ENCODE results near the gene NHSL2. TPM values are rescaled to one million over a fixed set of nuclear protein-coding genes. Genes with fewer than 3 reads are reported as not detected.

NHSL2 gene
- total RNA-seq, 1 donor from 2014 or later: 0.07 TPM

DNA sequence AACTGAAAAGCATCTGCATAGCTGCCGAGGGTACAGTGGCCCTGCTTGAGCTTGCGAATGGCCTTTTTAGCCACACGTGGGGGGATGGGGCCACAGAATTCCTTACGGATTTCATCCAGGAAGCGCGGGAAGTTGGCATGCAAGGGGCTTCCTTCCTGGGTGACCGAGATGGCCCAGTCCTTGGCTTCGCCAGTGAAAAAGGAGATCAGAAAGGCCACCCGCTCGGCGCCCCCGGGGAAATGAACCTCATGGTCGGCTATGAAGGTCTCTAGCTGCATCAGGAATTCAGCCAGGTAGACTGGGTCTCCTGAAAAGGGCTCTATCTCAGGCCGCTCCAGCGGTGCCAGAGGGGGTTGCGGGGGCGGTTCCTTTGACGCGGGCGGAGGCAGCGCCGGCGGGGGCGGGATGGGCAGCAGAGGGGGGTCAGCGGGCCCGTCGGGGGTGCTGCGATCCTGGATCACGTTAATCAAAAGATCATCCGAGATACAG is 220.2 kb downstream of the NHSL2 start:
- peaks cover 8% of the 10 kb centered on the region for H3K4me1 Mint-ChIP-seq
- H3K9me3 Mint-ChIP-seq: no peaks in the 10 kb centered on the region
- H3K27ac Mint-ChIP-seq: no peak overlapping the region
- H3K36me3 Mint-ChIP-seq (ENCODE audit: low read depth): no peaks in the 10 kb centered on the region
- intact Hi-C loops (cut with micrococcal nuclease): loop anchor here (1.0 kb wide), 1 partner anchor 146 kb away; the partner anchor contains the start of gene RPS4X
- no peak for DNase-seq
- H3K4me3 Mint-ChIP-seq: no peak overlapping the region
- H3K27me3 Mint-ChIP-seq: peaks cover 64% of the 10 kb centered on the region

DNA sequence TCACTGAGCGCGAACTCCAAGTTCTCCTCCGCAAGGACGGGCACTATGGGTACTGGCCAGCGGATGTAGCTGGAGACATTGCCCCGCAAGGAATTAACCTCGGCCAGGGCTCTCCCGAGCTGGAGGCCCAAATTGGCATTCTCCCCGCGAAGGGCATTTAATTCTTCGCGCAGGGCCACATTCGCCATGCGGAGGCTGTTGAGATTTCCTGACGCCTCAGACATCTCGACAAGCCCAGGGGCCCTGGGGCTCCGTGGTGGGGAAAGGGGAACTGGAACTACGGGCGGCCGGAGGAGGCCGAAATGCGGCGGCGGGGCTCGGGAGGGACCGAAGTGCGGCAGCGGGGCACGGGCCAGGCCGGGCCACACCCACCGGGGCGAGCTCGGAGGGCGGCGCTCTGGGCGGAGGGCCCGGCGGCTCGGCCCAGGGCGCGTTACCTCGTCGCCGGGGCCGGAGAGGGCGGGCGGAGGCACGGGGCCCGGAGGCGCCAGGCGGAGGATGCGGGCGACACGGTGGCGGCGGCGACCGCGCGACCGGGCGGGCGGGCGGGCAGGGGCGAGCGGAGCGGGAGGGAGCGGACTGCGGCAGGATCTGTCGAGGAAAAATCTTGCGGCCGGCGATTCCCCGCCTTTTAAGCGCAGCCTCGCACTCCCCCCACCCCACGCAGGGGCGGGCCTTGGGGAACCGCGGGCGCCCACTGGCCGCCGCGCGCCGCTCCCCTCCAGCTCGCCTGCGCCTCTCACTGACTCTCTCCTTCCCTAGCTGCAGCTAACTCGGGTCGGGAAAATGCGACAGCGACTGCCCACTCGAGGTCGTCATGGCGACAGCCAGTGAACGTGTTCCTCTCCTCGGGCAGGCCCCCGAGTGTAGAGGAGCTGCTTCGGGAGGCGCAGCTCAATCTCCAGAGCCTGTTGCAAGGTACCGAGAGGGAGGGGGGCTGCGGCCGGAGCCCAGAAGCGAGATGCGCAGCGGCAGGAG is 221.0 kb downstream of the NHSL2 start, which contains the start of gene RTL5:
Gene RTL5, minus strand, starts transcription at position 599 of the 978 bp plus-strand sequence.
- peak within 1 kb of the TSS; percentile 73 for H3K4me3 Mint-ChIP-seq
- peaks cover 64% of the 10 kb centered on the region for H3K27me3 Mint-ChIP-seq
- intact Hi-C loops (cut with micrococcal nuclease): loop anchor here (1.0 kb wide), 1 partner anchor 146 kb away; the partner anchor contains the start of gene RPS4X
- H3K9me3 Mint-ChIP-seq: no peaks in the 10 kb centered on the region
- DNase-seq: peak; percentile 76
- no peak within 1 kb of the TSS for H3K27ac Mint-ChIP-seq
- no peaks in the 10 kb centered on the region for H3K36me3 Mint-ChIP-seq (ENCODE audit: low read depth)
- peaks cover 4% of the 10 kb centered on the region for H3K4me1 Mint-ChIP-seq

DNA sequence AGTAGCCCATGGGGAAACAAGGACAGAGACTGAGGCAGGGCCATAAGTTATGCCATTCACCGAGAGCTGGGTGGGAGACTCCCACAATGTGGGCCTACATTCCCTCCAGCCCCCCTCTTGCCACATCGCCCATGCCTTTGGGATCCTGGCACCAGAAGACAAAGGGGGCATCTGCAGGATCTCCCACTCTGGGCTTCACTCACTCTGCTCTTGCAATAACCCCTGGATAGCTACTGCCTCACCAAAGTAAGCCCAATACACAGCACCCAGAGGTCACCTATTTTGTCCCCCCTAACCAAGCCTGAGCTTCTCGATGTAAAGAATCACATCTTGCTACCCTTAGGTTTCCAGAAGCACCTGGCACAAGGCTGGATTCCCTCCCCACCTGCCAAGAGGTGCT is 221.8 kb downstream of the NHSL2 start:
- DNase-seq: no peak
- intact Hi-C loops (cut with micrococcal nuclease): no loop called here
- H3K4me1 Mint-ChIP-seq: peaks cover 2% of the 10 kb centered on the region
- no peaks in the 10 kb centered on the region for H3K9me3 Mint-ChIP-seq
- no peak overlapping the region for H3K4me3 Mint-ChIP-seq
- no peaks in the 10 kb centered on the region for H3K36me3 Mint-ChIP-seq (ENCODE audit: low read depth)
- peaks cover 64% of the 10 kb centered on the region for H3K27me3 Mint-ChIP-seq
- no peak overlapping the region for H3K27ac Mint-ChIP-seq

DNA sequence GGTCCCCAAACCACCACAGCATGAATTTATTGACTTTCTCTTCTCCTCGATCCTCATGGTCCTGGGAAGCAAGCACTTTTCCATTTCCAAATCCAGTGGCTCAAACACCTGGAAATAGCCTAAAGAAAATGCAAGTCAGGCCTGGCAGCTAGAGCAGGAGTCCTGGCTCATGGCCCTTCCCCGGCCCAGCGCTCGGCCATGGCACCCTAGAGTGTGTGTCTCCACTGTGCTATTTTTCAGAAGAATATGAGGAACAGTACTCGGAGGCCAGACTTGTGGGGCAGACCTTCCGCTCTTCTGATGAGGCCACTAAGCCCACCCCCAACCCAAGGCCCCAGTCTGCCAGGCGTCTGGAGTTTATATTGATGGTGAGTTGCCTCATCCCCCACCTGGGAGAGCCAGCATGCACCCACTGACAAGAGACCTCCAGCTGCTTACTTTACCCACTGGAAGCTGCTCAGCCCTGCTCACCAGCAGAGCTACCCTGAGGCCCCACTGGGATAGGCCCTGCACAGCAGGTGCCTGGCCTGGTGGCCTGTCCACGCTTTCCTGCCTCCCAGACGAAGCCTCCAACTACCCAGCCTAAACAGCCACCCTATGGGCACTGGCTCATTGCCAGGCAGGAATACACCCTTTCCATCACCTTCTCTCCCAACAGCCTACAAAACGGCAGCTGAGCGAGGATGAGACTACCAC is 223.4 kb downstream of the NHSL2 start:
- Mint-ChIP-seq H3K9me3 (no peaks in the 10 kb centered on the region), H3K36me3 (ENCODE audit: low read depth) (no peaks in the 10 kb centered on the region), H3K27ac (no peak overlapping the region), H3K27me3 (peaks cover 50% of the 10 kb centered on the region), H3K4me3 (no peak overlapping the region), H3K4me1 (peaks cover 2% of the 10 kb centered on the region)
- intact Hi-C loops (cut with micrococcal nuclease): no loop called here
- DNase-seq: no peak

DNA sequence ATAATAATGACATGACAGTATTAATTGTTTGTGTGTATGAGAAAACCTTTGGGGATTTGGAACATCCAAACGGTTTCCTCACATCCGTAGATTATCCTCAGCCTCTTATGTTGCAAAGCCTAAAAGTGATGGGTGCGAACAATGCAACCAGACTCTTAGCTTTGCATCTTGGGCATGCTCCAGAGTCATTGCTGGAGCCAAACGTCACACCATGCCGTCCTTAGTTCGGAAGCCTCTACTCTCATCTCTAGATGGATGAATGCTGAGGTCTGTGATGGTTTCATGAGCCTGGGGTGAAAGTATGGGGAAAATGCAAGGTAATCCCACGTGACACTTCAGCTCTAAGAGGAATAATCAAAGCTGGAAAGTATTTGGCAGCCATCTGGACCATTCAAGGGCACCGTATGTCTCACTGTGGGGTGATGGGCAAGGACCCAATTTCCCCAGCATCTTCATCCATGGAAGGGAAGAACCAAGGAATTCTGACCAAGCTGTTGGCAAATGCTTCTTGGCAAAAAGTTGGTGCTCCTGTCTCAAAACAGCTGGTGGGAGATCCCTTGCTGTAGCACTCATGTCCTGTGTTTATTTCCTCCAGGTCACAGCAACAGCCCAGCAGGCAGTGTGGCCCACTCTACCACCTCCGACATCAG is 227.3 kb downstream of the NHSL2 start:
- no peak for DNase-seq
- Mint-ChIP-seq H3K36me3 (ENCODE audit: low read depth) (no peaks in the 10 kb centered on the region), H3K4me3 (no peak overlapping the region), H3K27me3 (peaks cover 40% of the 10 kb centered on the region), H3K4me1 (peaks cover 10% of the 10 kb centered on the region), H3K9me3 (no peaks in the 10 kb centered on the region), H3K27ac (no peak overlapping the region)
- intact Hi-C loops (cut with micrococcal nuclease): no loop called here

DNA sequence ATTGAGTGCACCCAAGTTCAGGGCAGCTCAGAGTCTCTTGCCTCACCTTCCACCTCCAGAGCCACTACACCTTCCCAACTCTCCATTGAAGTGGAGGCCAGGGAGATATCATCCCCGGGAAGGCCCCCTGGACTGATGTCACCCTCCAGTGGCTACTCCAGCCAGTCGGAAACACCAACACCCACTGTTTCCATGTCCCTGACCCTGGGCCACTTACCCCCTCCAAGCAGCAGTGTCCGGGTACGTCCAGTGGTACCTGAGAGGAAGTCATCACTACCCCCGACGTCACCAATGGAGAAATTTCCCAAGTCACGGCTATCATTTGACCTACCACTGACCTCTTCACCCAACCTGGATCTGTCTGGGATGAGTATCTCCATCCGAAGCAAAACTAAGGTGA is 228.9 kb downstream of the NHSL2 start:
- Mint-ChIP-seq H3K27me3 (peaks cover 31% of the 10 kb centered on the region), H3K9me3 (no peaks in the 10 kb centered on the region), H3K27ac (no peak overlapping the region), H3K36me3 (ENCODE audit: low read depth) (no peaks in the 10 kb centered on the region), H3K4me1 (peaks cover 19% of the 10 kb centered on the region), H3K4me3 (no peak overlapping the region)
- no peak for DNase-seq
- intact Hi-C loops (cut with micrococcal nuclease): no loop called here

DNA sequence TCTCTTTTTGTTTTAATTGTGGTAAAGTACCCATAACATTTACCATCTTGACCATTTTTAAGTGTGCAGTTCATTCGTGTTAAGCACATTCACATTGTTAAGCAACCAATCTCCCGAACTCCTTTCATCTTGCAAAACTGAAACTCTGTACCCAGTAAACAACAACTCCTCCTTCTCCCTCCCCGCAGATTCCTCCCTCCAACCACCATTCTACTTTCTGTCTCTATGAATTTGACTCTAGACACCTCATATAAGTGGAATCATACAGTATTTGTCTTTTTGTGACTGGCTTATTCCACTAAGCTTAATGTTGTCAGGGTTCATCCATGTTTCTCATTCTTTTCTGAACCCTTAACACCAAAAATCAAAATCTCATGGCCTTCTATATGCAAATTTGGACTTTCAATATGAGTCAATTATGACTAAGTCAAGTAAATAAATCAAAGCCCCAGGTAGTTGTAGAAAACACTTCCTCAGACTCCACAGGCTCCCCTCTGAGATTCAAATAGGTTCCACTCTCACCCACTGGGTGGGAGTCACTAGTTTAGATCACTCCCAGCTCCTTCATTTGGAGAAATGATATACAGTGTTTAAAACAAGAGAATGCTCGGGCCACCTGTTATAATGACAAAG is 230.8 kb downstream of the NHSL2 start:
- H3K4me3 Mint-ChIP-seq: peak overlapping the region; percentile 50
- H3K4me1 Mint-ChIP-seq: peaks cover 19% of the 10 kb centered on the region
- H3K27me3 Mint-ChIP-seq: peaks cover 28% of the 10 kb centered on the region
- no peaks in the 10 kb centered on the region for H3K9me3 Mint-ChIP-seq
- no peak overlapping the region for H3K27ac Mint-ChIP-seq
- no peaks in the 10 kb centered on the region for H3K36me3 Mint-ChIP-seq (ENCODE audit: low read depth)
- intact Hi-C loops (cut with micrococcal nuclease): loop anchor here (5.0 kb wide), 2 partner anchors 41 to 124 kb away; partner anchors contain the start of gene PIN4
- peak; percentile 76 for DNase-seq

DNA sequence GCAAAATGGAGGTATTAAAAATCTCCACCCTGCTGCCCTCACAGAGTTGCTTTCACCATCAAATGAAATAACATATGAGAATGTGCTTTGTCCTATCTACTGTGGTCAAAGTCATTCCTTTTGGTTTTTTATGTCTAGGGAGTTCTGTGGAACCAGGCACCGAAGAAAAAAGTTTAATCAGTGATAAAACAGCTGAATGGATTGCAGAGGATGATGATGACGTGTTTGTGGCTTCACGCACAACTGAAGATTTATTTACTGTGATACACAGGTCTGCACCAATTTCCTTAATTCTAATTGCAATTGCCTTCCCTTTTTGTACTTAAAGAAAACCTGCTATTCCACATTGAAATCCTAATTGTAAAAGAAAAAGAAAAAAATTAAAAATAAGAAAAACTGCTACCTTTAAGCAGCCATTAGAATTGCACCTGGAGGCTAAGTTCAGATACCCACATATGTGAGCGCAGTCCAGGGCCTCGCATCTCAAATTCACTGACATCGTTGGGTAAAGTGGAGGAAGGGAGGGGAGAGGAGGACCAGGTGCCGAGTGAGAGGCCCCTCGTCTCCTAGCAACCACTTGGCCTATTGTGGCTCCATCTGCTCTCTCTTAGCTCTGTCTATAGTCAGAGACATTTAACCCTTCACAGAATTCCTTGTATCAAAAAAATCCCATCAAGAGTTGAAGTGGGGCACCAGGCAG is 231.6 kb downstream of the NHSL2 start:
- Mint-ChIP-seq H3K9me3 (no peaks in the 10 kb centered on the region), H3K36me3 (ENCODE audit: low read depth) (no peaks in the 10 kb centered on the region), H3K27ac (no peak overlapping the region), H3K4me1 (peaks cover 19% of the 10 kb centered on the region), H3K4me3 (peak overlapping the region; percentile 50), H3K27me3 (peaks cover 29% of the 10 kb centered on the region)
- no peak for DNase-seq
- intact Hi-C loops (cut with micrococcal nuclease): loop anchor here (5.0 kb wide), 2 partner anchors 40 to 125 kb away; partner anchors contain the start of gene PIN4

DNA sequence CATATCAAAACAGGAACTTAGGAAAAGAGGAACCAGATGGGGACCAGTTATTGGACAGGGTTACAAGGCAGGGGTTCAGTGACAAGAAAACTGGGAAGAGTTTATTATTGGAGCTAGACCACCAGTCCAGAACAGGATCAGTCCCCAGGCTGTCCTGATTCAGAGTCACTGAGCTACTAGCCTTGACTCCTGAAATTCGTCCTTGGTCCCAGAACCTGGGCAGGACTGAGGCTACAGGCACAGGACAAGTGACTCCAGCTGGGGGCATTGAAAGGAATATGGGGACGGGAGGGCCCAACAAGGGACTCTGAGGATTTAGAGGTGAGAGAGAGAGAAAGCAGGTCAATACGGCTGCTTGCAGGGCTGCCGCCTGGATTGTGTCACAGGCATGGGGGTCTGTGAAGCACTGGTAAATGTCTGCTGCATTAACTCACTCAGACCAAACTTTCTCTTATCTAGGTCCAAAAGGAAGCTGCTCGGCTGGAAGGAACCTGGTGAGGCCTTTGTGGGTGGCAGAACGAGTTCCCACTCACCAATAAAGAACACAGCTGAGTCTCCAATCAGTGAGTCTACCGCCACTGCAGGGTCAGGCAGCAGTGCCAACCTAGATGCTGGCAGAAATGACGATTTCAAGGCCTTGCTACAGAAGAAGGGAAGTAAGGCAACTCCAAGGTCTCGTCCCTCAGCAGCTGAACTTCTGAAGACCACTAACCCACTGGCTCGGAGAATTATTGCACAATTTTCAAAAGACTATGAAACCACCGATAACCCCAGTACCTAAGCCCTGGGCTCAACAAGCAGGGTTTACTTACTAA is 232.4 kb downstream of the NHSL2 start:
- no peak for DNase-seq
- Mint-ChIP-seq H3K4me1 (peaks cover 19% of the 10 kb centered on the region), H3K36me3 (ENCODE audit: low read depth) (no peaks in the 10 kb centered on the region), H3K27me3 (peaks cover 30% of the 10 kb centered on the region), H3K9me3 (no peaks in the 10 kb centered on the region), H3K27ac (no peak overlapping the region), H3K4me3 (no peak overlapping the region)
- intact Hi-C loops (cut with micrococcal nuclease): loop anchor here (5.0 kb wide), 2 partner anchors 39 to 126 kb away; partner anchors contain the start of gene PIN4

DNA sequence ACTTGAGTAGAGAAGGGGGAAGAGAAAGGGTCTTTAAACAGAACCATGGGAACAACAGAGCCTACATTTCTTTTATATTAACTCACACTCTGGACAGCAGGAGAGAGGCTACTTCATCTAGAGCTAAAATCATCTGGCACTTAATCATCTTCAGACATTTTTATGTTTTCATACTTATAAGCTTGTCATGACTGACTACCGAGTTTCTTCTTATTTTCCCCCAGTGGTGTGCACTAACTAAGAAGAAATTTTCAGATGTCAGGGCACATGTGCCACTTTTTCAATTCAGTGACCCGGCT is 232.9 kb downstream of the NHSL2 start:
- no peak overlapping the region for H3K27ac Mint-ChIP-seq
- no peak overlapping the region for H3K4me3 Mint-ChIP-seq
- peaks cover 34% of the 10 kb centered on the region for H3K27me3 Mint-ChIP-seq
- no peaks in the 10 kb centered on the region for H3K9me3 Mint-ChIP-seq
- H3K36me3 Mint-ChIP-seq (ENCODE audit: low read depth): no peaks in the 10 kb centered on the region
- H3K4me1 Mint-ChIP-seq: peaks cover 19% of the 10 kb centered on the region
- DNase-seq: no peak
- intact Hi-C loops (cut with micrococcal nuclease): loop anchor here (5.0 kb wide), 2 partner anchors 39 to 126 kb away; partner anchors contain the start of gene PIN4

DNA sequence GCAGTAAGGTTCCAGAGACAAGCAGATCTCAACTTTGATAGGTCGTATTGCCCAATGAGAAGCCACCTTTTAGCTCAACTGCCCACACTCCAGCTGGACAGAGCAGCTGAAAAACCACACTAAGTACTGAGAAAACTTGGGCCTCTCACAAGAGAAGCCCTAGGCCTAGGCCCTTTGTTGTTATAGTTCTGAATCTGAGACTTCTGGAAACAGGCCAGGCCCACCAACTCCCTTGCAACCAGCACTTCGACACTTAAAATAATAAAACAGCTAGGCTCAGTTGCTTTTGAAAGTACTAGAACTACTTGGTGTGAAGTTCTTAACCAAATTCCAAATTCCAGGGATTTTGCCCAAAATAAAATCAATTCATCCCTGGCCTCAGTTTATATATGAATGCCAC is 234.5 kb downstream of the NHSL2 start:
- no peak overlapping the region for H3K4me3 Mint-ChIP-seq
- no peaks in the 10 kb centered on the region for H3K36me3 Mint-ChIP-seq (ENCODE audit: low read depth)

DNA sequence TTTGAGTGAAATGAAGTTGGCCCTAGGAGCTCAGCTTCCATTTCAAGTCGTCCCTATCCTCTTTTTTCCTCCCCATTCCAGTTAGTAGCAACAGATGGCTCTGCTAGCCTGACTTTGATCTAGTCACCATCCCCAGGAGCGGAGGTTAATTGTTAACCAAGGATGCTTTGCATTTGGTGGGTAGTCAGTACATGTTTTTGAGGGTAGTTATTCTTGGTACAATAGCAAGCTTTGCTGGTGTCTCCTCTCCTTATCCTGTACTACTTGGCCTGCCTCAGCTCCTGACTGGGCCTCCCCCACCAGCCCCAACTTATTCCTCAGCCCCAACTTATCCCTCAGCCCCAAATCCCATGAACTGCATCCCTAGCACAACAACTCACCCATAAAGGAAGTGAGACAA is 235.9 kb downstream of the NHSL2 start:
- DNase-seq: no peak
- Mint-ChIP-seq H3K4me1 (peaks cover 13% of the 10 kb centered on the region), H3K27ac (no peak overlapping the region), H3K36me3 (ENCODE audit: low read depth) (no peaks in the 10 kb centered on the region), H3K27me3 (peaks cover 29% of the 10 kb centered on the region), H3K4me3 (no peak overlapping the region), H3K9me3 (no peaks in the 10 kb centered on the region)
- intact Hi-C loops (cut with micrococcal nuclease): no loop called here

More for the DNA sequence above, 234.5 kb downstream of the NHSL2 start:
- Mint-ChIP-seq H3K27me3 (peaks cover 27% of the 10 kb centered on the region), H3K27ac (no peak overlapping the region), H3K9me3 (no peaks in the 10 kb centered on the region), H3K4me1 (peaks cover 19% of the 10 kb centered on the region)
- DNase-seq: no peak
- intact Hi-C loops (cut with micrococcal nuclease): no loop called here

All from activated CD4-positive, alpha-beta T cell treated with anti-CD3 and anti-CD28 coated beads, Interleukin-2, amount 10 ng/mL, durations not matched to agents 24 days and 14 days (primary cell).